Measurements from ENCODE around the gene JSRP1.

DNA sequence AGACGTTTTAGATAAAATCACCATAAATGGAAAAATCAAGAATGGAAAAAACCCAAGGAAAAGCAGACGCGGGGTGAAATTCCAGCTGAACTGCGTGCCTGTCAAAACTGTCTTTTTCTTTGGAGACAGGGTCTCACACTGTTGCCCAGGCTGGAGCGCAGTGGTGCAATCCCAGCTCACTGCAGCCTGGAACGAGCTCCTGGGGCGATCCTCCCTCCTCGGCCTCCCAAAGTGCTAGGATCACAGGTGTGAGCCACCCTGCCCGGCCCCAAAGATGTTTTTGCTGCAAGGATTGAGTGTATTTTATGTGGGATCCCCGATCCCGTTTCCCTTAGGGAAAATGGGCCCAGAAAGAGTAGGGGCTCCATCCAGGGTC is 26.6 kb upstream of the JSRP1 start:
- TF ChIP-seq, protein P1, sequence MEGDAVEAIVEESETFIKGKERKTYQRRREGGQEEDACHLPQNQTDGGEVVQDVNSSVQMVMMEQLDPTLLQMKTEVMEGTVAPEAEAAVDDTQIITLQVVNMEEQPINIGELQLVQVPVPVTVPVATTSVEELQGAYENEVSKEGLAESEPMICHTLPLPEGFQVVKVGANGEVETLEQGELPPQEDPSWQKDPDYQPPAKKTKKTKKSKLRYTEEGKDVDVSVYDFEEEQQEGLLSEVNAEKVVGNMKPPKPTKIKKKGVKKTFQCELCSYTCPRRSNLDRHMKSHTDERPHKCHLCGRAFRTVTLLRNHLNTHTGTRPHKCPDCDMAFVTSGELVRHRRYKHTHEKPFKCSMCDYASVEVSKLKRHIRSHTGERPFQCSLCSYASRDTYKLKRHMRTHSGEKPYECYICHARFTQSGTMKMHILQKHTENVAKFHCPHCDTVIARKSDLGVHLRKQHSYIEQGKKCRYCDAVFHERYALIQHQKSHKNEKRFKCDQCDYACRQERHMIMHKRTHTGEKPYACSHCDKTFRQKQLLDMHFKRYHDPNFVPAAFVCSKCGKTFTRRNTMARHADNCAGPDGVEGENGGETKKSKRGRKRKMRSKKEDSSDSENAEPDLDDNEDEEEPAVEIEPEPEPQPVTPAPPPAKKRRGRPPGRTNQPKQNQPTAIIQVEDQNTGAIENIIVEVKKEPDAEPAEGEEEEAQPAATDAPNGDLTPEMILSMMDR (conservative IDR thresholded peaks at IDR 0.05): no peak
- TF ChIP-seq ZFX (IDR thresholded peaks at IDR 0.05): no peak
